CD4-positive, alpha-beta T cell treated with Interleukin-21 for 1 hour (primary cell): ENCODE measurements around the gene CDKAL1.

Source experiments
- DNase-seq: peaks from one replicate; pipeline ENCODE4 v3.0.0-alpha.2; 2020

Gene CDKAL1

GRCh38 chr6:21132446-21132845, 598.2 kb downstream of the CDKAL1 start:
- DNase-seq: no peak

- no peak for DNase-seq
Observed at GRCh38 chr6:21132856-21133838, 598.9 kb downstream of the CDKAL1 start.

- no peak for DNase-seq
Observed at GRCh38 chr6:21133901-21134300, 599.6 kb downstream of the CDKAL1 start.

GRCh38 chr6:21134356-21134755, 600.1 kb downstream of the CDKAL1 start:
- DNase-seq: no peak

- no peak for DNase-seq
Observed at GRCh38 chr6:21135484-21136013, 601.3 kb downstream of the CDKAL1 start.

GRCh38 chr6:21137700-21138335, 603.6 kb downstream of the CDKAL1 start:
- DNase-seq: no peak

GRCh38 chr6:21138336-21139069, 604.2 kb downstream of the CDKAL1 start:
- no peak for DNase-seq

- DNase-seq: no peak
Observed at GRCh38 chr6:21140966-21141365, 606.7 kb downstream of the CDKAL1 start.

- DNase-seq: no peak
Observed at GRCh38 chr6:21141616-21142303, 607.5 kb downstream of the CDKAL1 start.

- DNase-seq: no peak
Observed at GRCh38 chr6:21142741-21143140, 608.5 kb downstream of the CDKAL1 start.

- DNase-seq: no peak
Observed at GRCh38 chr6:21143645-21144044, 609.4 kb downstream of the CDKAL1 start.

- no peak for DNase-seq
Observed at GRCh38 chr6:21144928-21145327, 610.7 kb downstream of the CDKAL1 start.

GRCh38 chr6:21147995-21148394, 613.7 kb downstream of the CDKAL1 start:
- DNase-seq: no peak

- DNase-seq: no peak
Observed at GRCh38 chr6:21149470-21149869, 615.2 kb downstream of the CDKAL1 start.

GRCh38 chr6:21150667-21151066, 616.4 kb downstream of the CDKAL1 start:
- DNase-seq: no peak

GRCh38 chr6:21151119-21151518, 616.9 kb downstream of the CDKAL1 start:
- no peak for DNase-seq

GRCh38 chr6:21151530-21151929, 617.3 kb downstream of the CDKAL1 start:
- DNase-seq: no peak

- no peak for DNase-seq
Observed at GRCh38 chr6:21157186-21157929, 623.1 kb downstream of the CDKAL1 start.

- DNase-seq: no peak
Observed at GRCh38 chr6:21158149-21158548, 623.9 kb downstream of the CDKAL1 start.

- DNase-seq: no peak
Observed at GRCh38 chr6:21158873-21159272, 624.6 kb downstream of the CDKAL1 start.

GRCh38 chr6:21159465-21159864, 625.2 kb downstream of the CDKAL1 start:
- no peak for DNase-seq

- no peak for DNase-seq
Observed at GRCh38 chr6:21161707-21162106, 627.5 kb downstream of the CDKAL1 start.
